GM12891 (cell line): ENCODE data around the gene TBC1D22A.

Experiments used
- DNase-seq: peaks from one replicate; pipeline ENCODE4 v3.0.0; 2011; ENCODE audit warnings: low spot score; ENCODE audit not compliant: insufficient read length
- FAIRE-seq: peaks from 2 replicates; lab custom pipeline; 2011; peaks lifted over from hg19 to GRCh38; lab: Jason Lieb, UNC
- PAX5 ChIP-seq: IDR thresholded peaks from 2 replicates; pipeline ENCODE4 v1.6.1; 2011; ENCODE audit warnings: low read length, moderate library complexity, mild to moderate bottlenecking; ENCODE audit not compliant: insufficient read depth, severe bottlenecking
- POLR2A ChIP-seq: IDR thresholded peaks from 2 replicates; pipeline ENCODE4 v1.6.1; 2011; ENCODE audit warnings: low read depth, low read length, control low read depth
- POLR2AphosphoS5 ChIP-seq: IDR thresholded peaks from 2 replicates; pipeline ENCODE4 v1.6.1; 2011; ENCODE audit warnings: low read depth, low read length, control low read depth
- POU2F2 ChIP-seq: IDR thresholded peaks from 2 replicates; pipeline ENCODE4 v1.6.1; 2011; ENCODE audit warnings: low read depth, mild to moderate bottlenecking, control low read depth, low read length, moderate library complexity
- SPI1 ChIP-seq: IDR thresholded peaks from 2 replicates; pipeline ENCODE4 v1.6.1; 2011; ENCODE audit warnings: low read depth, low read length, control low read depth
- TAF1 ChIP-seq: IDR thresholded peaks from 2 replicates; pipeline ENCODE4 v1.6.1; 2011; ENCODE audit warnings: low read depth, low read length, control low read depth

Gene TBC1D22A

DNA sequence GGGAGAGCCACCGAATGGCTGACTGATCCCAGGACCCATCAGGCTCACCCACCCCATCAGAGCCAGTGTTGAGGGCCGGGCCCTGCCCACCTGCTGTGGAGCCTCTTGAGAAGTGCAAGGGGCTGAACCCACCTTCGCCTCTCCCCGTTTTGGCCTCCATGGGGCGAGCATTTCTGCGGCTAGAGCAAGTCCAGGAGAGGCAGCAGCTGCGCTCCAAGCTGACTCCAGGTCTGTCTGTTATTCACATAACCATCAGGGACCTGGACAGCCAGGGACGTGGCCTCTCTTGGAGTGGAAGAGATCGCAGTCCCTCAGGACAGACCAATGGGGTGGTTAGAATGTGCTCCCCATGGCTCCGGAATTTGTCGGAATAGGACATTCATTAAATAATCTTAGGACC, 231.8 kb downstream of the TBC1D22A start:
- DNase-seq (no peak), FAIRE-seq (no peak)
- TF ChIP-seq SPI1, result no peak
- no peak for TF ChIP-seq POLR2A
- TF ChIP-seq PAX5, result no peak
- TF ChIP-seq POU2F2, result no peak
- TF ChIP-seq TAF1, result no peak
- no peak for TF ChIP-seq POLR2AphosphoS5

DNA sequence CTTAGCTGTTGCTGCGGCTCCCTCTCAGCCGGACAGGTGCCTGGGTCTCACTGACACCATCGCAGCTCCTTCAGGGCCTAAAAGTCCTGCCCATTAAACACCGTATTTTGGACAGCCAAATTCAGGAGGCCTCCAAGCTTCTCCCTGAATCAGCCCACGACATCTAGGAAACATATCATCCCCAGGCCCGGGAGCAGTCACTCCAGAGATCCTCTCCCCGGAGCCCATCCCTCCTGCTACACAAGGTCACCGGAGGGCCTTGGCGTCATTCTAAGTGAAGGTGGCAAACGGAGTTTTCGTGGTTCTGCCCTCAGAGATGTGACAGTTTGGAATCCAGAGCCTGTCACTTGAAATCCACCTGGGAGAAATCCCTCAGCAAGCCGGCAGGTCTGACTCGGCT, 232.5 kb downstream of the TBC1D22A start:
- DNase-seq (no peak), FAIRE-seq (no peak)
- no peak for TF ChIP-seq SPI1
- no peak for TF ChIP-seq TAF1
- no peak for TF ChIP-seq POLR2AphosphoS5
- no peak for TF ChIP-seq POLR2A
- TF ChIP-seq POU2F2, result no peak
- TF ChIP-seq PAX5, result no peak

DNA sequence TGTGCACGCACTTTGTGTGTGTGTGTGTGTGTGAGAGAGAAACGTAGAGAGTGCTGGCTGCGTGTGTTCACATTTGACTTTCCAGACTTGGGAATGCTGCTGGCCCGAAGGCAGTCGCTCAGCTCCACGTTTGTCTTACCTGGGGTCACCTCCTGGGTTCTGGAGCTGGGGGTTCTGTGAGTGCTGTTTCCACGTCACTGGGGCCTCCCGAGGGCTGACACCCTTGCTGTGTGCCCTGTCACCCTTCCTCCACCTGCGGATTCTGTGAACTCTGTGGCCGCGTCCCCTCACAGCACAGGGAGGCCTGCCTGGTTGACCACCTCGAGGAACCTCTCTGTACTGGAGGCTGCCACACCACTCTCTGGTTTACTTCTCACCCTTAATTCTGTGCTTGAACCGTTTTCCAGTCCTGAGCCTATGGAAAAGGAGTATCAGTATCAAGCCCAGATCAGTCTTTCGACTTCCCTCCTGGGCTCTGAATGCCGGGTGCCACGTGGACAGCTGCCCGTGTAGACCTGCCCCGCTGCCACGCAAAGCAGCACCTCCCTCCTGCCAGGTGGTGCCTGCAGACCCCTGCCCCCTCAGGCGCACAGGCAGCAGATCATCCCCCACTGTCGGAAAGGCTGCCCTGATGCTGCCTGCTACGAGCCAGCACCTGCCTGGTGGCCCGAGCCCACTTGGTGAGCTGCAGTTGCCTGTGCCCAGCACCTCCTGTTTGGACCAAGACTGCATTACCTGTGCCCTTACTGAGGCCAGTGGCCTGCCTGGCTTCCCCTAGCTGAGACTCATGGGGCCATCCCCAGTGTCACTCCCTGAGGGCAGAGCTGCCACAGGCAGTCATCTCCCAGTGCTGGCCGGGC, 233.3 kb downstream of the TBC1D22A start:
- FAIRE-seq (no peak), DNase-seq (no peak)
- TF ChIP-seq POU2F2, result no peak
- TF ChIP-seq POLR2A, result no peak

DNA sequence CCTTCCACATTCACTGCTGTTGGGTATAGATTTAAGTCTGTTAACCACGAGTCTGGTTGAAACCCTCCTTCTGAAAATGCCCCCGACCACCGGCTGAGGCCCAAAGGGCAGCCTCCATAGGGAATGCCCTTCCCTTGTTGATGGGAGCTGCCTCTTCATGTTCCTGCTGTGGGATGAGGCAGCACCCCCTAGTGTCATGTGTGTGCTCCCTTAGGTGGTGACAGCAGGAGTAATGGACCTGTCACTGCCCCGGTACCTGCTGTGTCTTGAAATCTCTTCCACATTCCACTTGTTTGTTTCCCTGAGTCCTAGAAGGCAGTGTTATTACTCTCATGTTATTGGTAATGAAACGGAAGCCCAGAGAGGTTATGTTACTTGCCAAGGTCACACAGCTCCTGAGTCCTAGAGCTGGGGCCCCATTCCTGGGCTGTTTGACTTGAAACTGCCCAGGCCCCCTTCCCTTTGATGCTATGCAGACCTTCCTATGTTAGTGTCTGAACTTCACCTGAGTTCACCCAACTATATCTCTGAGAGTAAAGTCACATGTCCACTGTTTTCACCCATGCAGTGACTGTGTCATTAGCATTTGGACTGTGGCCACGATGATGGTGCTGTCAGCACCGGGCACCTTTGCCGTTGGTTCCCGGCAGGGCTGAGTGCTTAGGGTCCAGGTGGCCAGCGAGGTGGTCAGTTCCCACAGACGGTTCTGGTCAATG, 234.3 kb downstream of the TBC1D22A start:
- TF ChIP-seq PAX5 (no peak), TAF1 (no peak), POLR2AphosphoS5 (no peak)
- FAIRE-seq, result peak; percentile 50
- DNase-seq, result no peak

DNA sequence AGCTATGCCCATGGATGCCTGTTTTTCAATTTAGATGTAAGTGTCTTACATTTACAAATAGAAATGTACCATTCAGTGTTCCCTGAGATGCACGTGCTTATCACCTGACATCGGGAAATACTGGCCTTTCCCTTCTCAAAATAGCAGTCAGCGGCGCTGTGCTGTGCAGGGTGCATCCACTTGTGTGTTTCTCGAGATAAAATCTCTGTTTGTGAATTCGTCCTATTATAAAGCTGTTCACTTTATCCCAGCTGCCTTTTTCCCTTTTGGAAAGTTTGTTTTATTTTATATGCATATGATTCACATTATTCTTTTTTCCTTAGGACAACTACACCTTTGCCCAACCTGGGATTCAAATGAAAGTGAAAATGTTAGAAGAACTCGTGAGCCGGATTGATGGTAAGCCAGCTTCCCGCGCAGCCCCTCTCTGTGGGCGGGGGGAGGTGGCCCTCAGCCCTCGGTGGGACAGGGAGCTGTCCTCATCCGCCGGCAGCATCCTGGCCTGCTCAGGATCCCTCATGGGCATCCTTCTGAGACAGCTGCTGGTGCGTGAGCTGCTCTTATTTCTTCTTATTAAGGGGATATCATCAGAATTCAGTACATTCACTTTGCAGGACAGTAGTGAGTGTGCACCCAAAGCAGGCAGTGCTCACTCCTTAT, 235.0 kb downstream of the TBC1D22A start:
- no peak for FAIRE-seq
- DNase-seq, result no peak
- TF ChIP-seq POLR2AphosphoS5 (no peak), POU2F2 (no peak), POLR2A (no peak), PAX5 (no peak), SPI1 (no peak), TAF1 (no peak)

DNA sequence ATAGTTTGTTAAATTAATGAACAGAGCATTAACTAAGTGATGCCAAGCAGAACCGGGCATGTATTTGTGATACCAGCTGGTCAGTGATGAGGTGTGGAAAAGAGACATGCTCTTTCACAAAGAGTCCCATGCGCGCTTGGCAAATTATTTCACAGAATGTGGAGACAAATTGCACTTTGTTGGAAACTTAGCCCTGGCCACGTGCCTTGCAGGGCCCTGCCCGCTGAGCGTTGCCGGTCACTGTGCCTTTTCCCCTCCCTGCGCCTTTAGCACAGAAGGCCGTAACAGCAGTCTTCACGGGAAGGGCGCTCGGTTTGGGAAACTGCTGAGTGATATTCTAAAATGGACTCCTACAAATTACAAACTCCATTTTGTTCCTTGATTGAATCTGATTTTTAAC, 235.9 kb downstream of the TBC1D22A start:
- no peak for DNase-seq

DNA sequence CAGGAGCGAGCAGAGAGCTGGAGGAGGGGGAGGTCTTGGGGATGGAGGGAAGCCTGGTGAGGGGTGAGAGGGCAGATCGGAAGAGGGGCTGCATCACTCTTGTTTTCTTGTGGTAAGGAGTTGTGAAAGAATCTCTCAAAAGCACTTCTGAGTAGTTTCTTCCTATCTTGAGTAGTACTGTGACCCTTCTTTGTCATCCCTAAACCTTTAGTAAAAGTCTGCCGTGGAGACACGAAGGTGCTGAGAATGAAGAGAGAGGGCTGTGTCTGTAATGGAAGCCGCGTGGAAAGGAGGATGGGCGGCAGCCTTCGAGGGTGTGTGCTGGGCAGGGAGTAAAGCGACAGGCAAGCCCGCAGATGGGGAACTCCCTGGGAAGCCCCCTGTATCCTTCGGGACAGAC, 237.8 kb downstream of the TBC1D22A start:
- DNase-seq (no peak), FAIRE-seq (no peak)
- no peak for TF ChIP-seq PAX5
- no peak for TF ChIP-seq POU2F2
- TF ChIP-seq POLR2A, result no peak
- no peak for TF ChIP-seq SPI1

More for the DNA sequence above, 235.9 kb downstream of the TBC1D22A start:
- no peak for FAIRE-seq
- TF ChIP-seq PAX5 (no peak), POLR2AphosphoS5 (no peak), TAF1 (no peak), POLR2A (no peak), POU2F2 (no peak), SPI1 (no peak)

DNA sequence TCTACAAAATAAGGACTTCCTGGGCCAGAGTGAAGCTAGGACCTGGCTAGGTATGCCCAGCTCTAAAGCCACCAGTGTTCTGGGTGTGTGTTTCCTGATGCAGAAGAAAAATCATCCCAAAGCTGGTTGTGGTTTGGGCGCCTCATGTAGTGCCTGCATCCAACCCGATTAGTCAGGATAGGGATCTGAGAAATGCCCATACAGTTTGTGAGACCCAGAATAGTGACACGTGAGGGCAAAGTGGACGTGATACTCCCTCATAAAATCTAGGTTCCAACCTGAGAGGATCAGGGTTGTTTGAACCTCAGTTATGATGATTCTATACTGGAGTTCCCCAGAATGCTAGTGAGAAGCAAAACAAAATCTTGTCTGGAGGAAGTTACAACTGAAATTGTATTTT, 238.4 kb downstream of the TBC1D22A start:
- DNase-seq, result no peak
- FAIRE-seq, result no peak

DNA sequence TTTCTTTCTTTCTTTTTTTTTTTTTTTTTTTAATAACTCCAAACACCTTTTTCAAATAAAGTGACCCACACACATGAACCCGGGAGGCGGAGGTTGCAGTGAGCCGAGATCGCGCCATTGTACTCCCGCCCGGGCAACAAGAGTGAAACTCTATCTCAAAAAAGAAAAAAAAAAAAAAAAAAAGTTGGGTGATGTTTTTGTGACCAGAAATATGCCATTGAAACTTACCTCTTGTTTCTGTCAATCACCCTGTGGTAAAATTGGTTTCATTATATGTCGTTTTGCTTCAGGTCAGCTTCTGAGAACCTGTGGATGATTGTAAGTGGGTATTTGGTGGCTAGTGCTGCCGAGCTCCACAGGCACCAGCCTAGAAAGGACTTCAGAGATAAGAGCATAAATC, 238.8 kb downstream of the TBC1D22A start:
- FAIRE-seq, result peak; percentile 83
- DNase-seq, result peak; percentile 66
- TF ChIP-seq POU2F2 (no peak), POLR2A (no peak), PAX5 (no peak), POLR2AphosphoS5 (no peak), TAF1 (no peak), SPI1 (no peak)

More for the DNA sequence above, 238.4 kb downstream of the TBC1D22A start:
- TF ChIP-seq SPI1, result no peak
- no peak for TF ChIP-seq POLR2A
- TF ChIP-seq POLR2AphosphoS5, result no peak
- no peak for TF ChIP-seq TAF1
- no peak for TF ChIP-seq PAX5
- no peak for TF ChIP-seq POU2F2

DNA sequence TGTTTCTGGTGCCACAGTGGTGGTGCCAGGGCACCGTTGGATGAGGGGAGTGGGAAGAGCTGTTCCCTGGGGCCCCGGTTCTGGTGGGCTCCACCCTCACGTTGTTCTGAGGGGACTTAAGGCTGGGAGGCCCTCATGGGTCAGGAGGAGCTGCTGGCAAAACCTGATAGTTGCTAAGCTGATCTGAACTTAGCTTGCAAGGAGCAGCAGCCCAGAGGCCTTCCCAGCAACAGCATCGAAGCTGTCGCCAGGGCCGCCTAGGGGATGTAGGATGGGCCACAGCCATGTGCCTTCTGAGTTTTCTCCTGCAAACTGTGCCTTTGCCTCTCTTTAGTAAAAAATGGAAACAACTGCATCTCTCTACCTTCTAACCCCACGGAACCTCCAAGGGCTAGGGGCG, 240.2 kb downstream of the TBC1D22A start:
- peak; percentile 13 for FAIRE-seq
- DNase-seq, result no peak
- no peak for TF ChIP-seq POU2F2
- no peak for TF ChIP-seq TAF1
- TF ChIP-seq POLR2A, result no peak
- no peak for TF ChIP-seq PAX5
- TF ChIP-seq POLR2AphosphoS5, result no peak
- TF ChIP-seq SPI1, result no peak
